Esophagus muscularis mucosa (tissue), 4 donors: Measurements from ENCODE around the gene DGKZ. TPM values are rescaled to one million over a fixed set of nuclear protein-coding genes. Genes with fewer than 3 reads are reported as not detected.
A peak's percentile ranks its signal among the peaks of the same experiment; 100 is the strongest.

Source experiments
- DNase-seq: peaks from one replicate; pipeline ENCODE4 v3.0.0-alpha.2; 2017; ENCODE audit errors: extremely low spot score
- H3K27ac ChIP-seq, 4 donors: fragments of 200-600 bp; sonication (generic); replicated peaks in 1 of 4; 1 replicate in 3 of 4; 2 replicates in 1 of 4; pipeline ENCODE4 v1.5.1; 2016 to 2019; ENCODE audit warnings: mild to moderate bottlenecking in 1 of 4
- H3K27me3 ChIP-seq, 4 donors: fragments of 200-600 bp; sonication (generic); one replicate each; pipeline versions ENCODE4 v1.5.1 to v1.6.0; 2016 to 2019
- H3K36me3 ChIP-seq, 4 donors: fragments of 200-600 bp; sonication (generic); one replicate each; pipeline ENCODE4 v1.5.1; 2016 to 2019
- H3K4me1 ChIP-seq, 4 donors: fragments of 200-600 bp; sonication (generic); one replicate each; pipeline ENCODE4 v1.5.1; 2016 to 2019
- H3K4me3 ChIP-seq, 4 donors: fragments of 200-600 bp; sonication (generic); 1 replicate in 2 of 4; 2 replicates in 2 of 4; pipeline ENCODE4 v1.5.1; 2016 to 2019; ENCODE audit warnings: mild to moderate bottlenecking in 4 of 4, moderate library complexity in 1 of 4
- H3K9me3 ChIP-seq, 4 donors: fragments of 200-600 bp; sonication (generic); 1 replicate in 3 of 4; 2 replicates in 1 of 4; pipeline ENCODE4 v1.5.1; 2016 to 2019
- EP300 ChIP-seq: sonication (generic); formaldehyde crosslinking; IDR thresholded peaks from one replicate; pipeline ENCODE4 v1.6.1; 2017; ENCODE audit warnings: antibody characterized with exemption
- POLR2A ChIP-seq: fragments of 450-650 bp; IDR thresholded peaks from one replicate; pipeline ENCODE4 v1.6.1; 2017; ENCODE audit warnings: antibody characterized with exemption, moderate library complexity, mild to moderate bottlenecking, low read depth
- POLR2AphosphoS5 ChIP-seq, 2 donors: sonication (generic); formaldehyde crosslinking; IDR thresholded peaks; one replicate each; pipeline ENCODE4 v1.6.1; 2017; ENCODE audit warnings: antibody characterized with exemption in 2 of 2
- WGBS: methylation state at CpG from one replicate; pipeline ENCODE4 v1.1.5; 2018; 5-methylcytosine and 5-hydroxymethylcytosine counted together
- intact Hi-C: fragments of 100-400 bp; cut with DNase I; formaldehyde crosslinking; loops from one replicate; pipeline ENCODE4 v1.15.1; 2023
- total RNA-seq, 4 donors: library from RNA; depleted of rRNA; stranded (reverse); fragments of >200 nt; gene quantifications; one replicate each; pipeline versions ENCODE4 v1.1.0 to v1.2.1, GENCODE V29; 2016
- TF ChIP-seq, protein P1 (sequence below), 3 experiments: fragments of 200-600 bp in 2 of 3; fragments of 450-650 bp in 1 of 3; sonication (generic) in 2 of 3; IDR thresholded peaks; one replicate each; pipeline ENCODE4 v1.5.1; 2017 to 2019; ENCODE audit warnings: antibody characterized with exemption in 3 of 3, mild to moderate bottlenecking in 2 of 3, moderate library complexity in 1 of 3

DGKZ gene
- total RNA-seq, 4 donors from 2014 or later, result 39.4 to 85.8 (median 55.4) TPM

DNA sequence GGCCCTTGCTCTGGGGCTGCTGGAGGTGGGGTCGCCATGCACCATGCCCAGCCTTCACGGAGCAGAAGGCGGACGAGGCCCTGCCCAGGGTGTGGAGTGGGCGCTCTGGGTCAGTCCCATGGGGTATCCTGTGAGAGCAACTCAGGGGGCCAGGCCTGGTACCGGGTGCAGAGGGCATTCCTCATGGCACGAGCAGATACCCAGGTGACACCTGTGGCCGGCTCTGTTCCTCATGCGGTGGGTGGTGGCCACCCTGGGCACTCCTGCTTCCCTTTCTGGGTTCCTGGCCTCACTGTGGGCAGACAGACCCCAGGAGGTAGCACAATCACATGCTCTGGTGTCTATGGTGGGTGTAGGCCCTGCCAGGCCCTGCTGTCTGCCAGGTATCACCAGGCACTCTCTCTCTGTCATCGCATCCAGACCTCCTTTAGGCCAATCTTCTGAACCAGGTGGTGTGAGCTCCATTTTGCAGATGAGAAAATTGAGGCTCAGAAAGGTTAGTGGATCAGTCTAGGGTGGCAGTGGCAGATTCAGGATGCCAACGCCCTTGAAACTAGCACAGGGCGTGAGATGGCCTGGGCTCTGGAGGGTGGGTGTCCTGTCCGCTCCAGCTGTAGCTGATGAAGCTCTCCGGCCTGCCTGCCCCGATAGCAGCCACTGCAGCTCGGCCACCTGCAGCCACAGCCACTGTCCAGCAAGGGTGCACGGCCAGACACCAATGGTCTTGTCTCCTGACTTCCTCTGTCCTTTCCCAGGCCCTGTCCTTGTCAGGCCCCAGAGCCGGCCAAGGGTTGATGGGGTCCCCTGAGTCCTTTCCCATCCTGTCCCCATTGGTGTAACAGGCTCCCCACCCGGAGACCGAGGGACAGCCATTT, 15.1 kb downstream of the DGKZ start:
- Histone ChIP-seq H3K27ac (peak overlapping the region; percentile 74 to 88 (median 82)), H3K27me3 (no peaks in the 10 kb centered on the region), H3K36me3 (peaks cover 0 to 5% (median 0%) of the 10 kb centered on the region in 4 donors), H3K9me3 (no peaks in the 10 kb centered on the region), H3K4me3 (peak overlapping the region; percentile 48 to 55 (median 52)), H3K4me1 (peaks cover 46 to 71% (median 58%) of the 10 kb centered on the region in 4 donors)
- no peak for DNase-seq
- WGBS, result 49% methylated on average over 16 of the region's 20 CpGs
- TF ChIP-seq EP300 (no peak), POLR2AphosphoS5 (IDR thresholded peaks at IDR 0.05) (no peak), POLR2A (no peak)
- TF ChIP-seq, protein P1, sequence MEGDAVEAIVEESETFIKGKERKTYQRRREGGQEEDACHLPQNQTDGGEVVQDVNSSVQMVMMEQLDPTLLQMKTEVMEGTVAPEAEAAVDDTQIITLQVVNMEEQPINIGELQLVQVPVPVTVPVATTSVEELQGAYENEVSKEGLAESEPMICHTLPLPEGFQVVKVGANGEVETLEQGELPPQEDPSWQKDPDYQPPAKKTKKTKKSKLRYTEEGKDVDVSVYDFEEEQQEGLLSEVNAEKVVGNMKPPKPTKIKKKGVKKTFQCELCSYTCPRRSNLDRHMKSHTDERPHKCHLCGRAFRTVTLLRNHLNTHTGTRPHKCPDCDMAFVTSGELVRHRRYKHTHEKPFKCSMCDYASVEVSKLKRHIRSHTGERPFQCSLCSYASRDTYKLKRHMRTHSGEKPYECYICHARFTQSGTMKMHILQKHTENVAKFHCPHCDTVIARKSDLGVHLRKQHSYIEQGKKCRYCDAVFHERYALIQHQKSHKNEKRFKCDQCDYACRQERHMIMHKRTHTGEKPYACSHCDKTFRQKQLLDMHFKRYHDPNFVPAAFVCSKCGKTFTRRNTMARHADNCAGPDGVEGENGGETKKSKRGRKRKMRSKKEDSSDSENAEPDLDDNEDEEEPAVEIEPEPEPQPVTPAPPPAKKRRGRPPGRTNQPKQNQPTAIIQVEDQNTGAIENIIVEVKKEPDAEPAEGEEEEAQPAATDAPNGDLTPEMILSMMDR (IDR thresholded peaks at IDR 0.05), result no peak
- intact Hi-C loops, result no loop called here

DNA sequence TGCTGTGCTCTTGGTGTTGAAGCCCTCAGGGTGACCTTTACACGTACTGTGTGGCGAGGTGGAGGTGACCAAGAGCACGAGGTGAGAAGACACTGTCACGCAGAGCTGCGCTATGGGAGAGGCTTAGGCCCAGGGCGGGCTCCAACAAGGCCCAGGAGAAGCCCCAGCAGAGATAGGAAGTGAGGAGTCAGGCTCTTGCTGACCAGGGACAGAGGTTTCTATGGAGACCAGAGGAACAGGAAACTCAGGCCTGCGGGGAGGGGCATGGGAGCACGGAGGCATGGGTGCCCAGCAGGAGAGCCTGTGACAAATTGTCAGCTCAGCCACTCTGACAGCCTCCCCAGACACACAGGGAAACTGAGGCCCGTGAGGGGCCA, 15.8 kb downstream of the DGKZ start:
- WGBS, result 40% methylated on average over 3 of the region's 9 CpGs
- Histone ChIP-seq H3K9me3 (no peaks in the 10 kb centered on the region), H3K27me3 (no peaks in the 10 kb centered on the region), H3K4me3 (peak overlapping the region; percentile 17 to 53 (median 50)), H3K36me3 (peaks cover 0 to 9% (median 4%) of the 10 kb centered on the region in 4 donors), H3K27ac (peak overlapping the region; percentile 74 to 88 (median 82)), H3K4me1 (peaks cover 52 to 77% (median 61%) of the 10 kb centered on the region in 4 donors)
- TF ChIP-seq, protein P1 (IDR thresholded peaks at IDR 0.05), result no peak
- no peak for TF ChIP-seq EP300
- TF ChIP-seq POLR2AphosphoS5 (IDR thresholded peaks at IDR 0.05), result no peak
- no peak for TF ChIP-seq POLR2A
- intact Hi-C loops, result no loop called here
- DNase-seq, result no peak

DNA sequence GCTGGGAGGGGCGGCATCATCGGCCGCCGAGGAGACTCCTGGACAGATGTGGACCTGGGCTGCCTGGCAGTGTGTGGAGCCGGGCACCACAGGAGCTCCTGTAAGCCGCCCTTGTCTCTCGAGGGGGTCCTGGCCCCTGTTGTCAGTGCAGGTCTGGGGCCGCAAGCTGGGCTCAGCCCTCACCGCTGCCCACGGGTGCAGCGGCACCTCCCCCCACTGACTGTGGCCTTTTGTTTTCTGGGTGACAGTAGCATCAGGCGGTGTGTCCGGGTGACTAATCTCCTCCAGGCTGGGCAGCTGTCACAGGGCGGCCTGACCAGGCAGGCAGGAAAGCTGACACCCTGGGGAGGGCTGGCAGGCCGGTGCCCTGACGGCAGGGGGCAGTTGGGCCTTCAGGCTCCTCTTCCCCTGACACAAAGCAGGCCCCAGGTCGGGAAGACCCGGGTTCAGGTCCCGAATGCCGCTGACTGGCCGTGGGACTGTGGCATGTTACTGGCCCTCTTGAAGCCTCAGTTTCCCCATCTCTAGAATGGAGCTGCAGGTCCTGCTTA, 16.3 kb downstream of the DGKZ start:
- H3K36me3 ChIP-seq, result peaks cover 0 to 14% (median 9%) of the 10 kb centered on the region in 4 donors
- no peaks in the 10 kb centered on the region for H3K27me3 ChIP-seq
- peak overlapping the region in 3 of 4 donors; percentile 17 to 53 (median 51) for H3K4me3 ChIP-seq
- no peaks in the 10 kb centered on the region for H3K9me3 ChIP-seq
- WGBS, result 39% methylated on average over 16 of the region's 21 CpGs
- H3K4me1 ChIP-seq, result peaks cover 52 to 77% (median 61%) of the 10 kb centered on the region in 4 donors
- peak overlapping the region; percentile 74 to 88 (median 82) for H3K27ac ChIP-seq
- no peak for DNase-seq
- TF ChIP-seq EP300 (no peak), POLR2AphosphoS5 (IDR thresholded peaks at IDR 0.05) (no peak), POLR2A (peak; percentile 23)
- TF ChIP-seq, protein P1 (IDR thresholded peaks at IDR 0.05), result no peak
- intact Hi-C loops, result no loop called here

DNA sequence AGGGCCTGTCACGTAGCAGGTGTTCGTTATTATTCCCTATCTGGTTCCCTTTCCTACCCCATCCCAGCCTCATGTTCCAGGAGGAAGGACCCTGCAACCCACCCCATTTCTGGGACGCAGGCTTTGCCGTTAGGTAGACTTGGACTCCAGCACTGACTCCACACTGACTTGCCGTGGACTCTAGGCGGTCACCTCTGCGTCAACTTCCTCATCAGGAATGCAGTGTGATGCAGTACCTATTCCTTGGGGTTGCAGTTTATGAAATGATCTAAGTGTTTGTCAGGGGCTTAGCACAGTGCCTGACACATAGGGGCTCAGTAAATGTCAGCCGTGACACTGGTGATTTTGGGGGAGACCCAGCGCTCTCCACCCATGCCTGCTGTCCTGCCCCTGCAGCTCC, 16.8 kb downstream of the DGKZ start:
- TF ChIP-seq EP300, result no peak

DNA sequence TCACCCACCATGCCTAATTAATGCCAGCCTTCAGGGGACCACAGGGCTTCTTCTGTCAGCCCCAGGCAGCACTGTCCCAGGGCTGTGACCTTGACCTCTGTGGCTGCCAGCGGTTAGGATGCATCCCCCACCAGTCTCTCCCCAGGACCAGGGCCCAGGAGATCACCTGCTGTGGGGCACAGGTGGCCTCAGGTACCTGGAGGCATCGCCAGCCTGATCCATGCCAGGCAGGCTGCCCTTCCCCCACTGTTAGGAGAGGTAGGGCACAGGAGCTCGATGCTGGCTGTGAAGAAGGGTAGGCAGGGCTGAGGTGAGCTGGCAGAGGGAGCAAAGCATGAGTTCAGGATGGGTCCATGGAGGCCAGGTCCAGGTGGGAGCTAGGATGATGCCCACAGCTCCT, 17.5 kb downstream of the DGKZ start:
- Histone ChIP-seq H3K36me3 (peaks cover 0 to 27% (median 18%) of the 10 kb centered on the region in 4 donors), H3K4me3 (no peak overlapping the region), H3K27ac (no peak overlapping the region), H3K9me3 (no peaks in the 10 kb centered on the region), H3K4me1 (peaks cover 52 to 79% (median 63%) of the 10 kb centered on the region in 4 donors), H3K27me3 (no peaks in the 10 kb centered on the region)
- no peak for DNase-seq
- 87% methylated on average over 3 of the region's 3 CpGs for WGBS
- no peak for TF ChIP-seq EP300
- TF ChIP-seq POLR2A, result no peak
- TF ChIP-seq POLR2AphosphoS5 (IDR thresholded peaks at IDR 0.05), result no peak
- TF ChIP-seq, protein P1 (IDR thresholded peaks at IDR 0.05), result no peak
- intact Hi-C loops, result no loop called here

More for the DNA sequence above, 16.8 kb downstream of the DGKZ start:
- no peaks in the 10 kb centered on the region for H3K9me3 ChIP-seq
- peaks cover 0 to 20% (median 13%) of the 10 kb centered on the region in 4 donors for H3K36me3 ChIP-seq
- H3K27me3 ChIP-seq, result no peaks in the 10 kb centered on the region
- peaks cover 52 to 77% (median 61%) of the 10 kb centered on the region in 4 donors for H3K4me1 ChIP-seq
- intact Hi-C loops, result no loop called here
- H3K27ac ChIP-seq, result peak overlapping the region; percentile 74 to 88 (median 82)
- 84% methylated on average over 9 of the region's 9 CpGs for WGBS
- DNase-seq, result no peak
- H3K4me3 ChIP-seq, result no peak overlapping the region
